Suppressor macrophage (primary cell): ENCODE results near the gene CLK3.
"Not testable (repeated sequence)": the region's sequence is repeated elsewhere in the genome, so short reads cannot be mapped to it uniquely, and the experiment has no call there.

Source experiments
- DNase-seq, 4 experiments: peaks; one replicate each; pipeline ENCODE4 v3.0.0-alpha.2; 2020 to 2022
- total RNA-seq, 17 experiments: gene quantifications; one replicate each; lab custom pipeline; 2026; ENCODE audit warnings: mixed read lengths in 6 of 17, inconsistent platforms in 3 of 17; lab: John Stamatoyannopoulos, UW

Gene CLK3
- total RNA-seq, result 30.4 to 70.2 (median 40.6) reads per million in 17 experiments

- DNase-seq, result peak; percentile 97 to 99 (median 98)
Measured at GRCh38 chr15:74615508-74616365, at the start of gene CLK3. Gene CLK3, plus strand, starts transcription at chr15:74615836. Its CDS starts 3,361 bp downstream, at chr15:74619197.

GRCh38 chr15:74568594-74568993, 47.0 kb upstream of the CLK3 start:
- no peak for DNase-seq

- DNase-seq, result no peak
Measured at GRCh38 chr15:74569731-74570070, 45.9 kb upstream of the CLK3 start.

- DNase-seq, result no peak
Measured at GRCh38 chr15:74571191-74571590, 44.4 kb upstream of the CLK3 start.

- DNase-seq, result no peak
Measured at GRCh38 chr15:74573987-74574386, 41.6 kb upstream of the CLK3 start.

- DNase-seq, result no peak
Measured at GRCh38 chr15:74578496-74578994, 37.1 kb upstream of the CLK3 start.

- DNase-seq, result no peak
Measured at GRCh38 chr15:74579001-74579400, 36.6 kb upstream of the CLK3 start.

- no peak for DNase-seq
Measured at GRCh38 chr15:74580538-74581350, 34.9 kb upstream of the CLK3 start.

GRCh38 chr15:74584204-74584603, 31.4 kb upstream of the CLK3 start:
- DNase-seq, result no peak

GRCh38 chr15:74584779-74585178, 30.9 kb upstream of the CLK3 start:
- no peak for DNase-seq

GRCh38 chr15:74585191-74585590, 30.4 kb upstream of the CLK3 start:
- no peak for DNase-seq

- DNase-seq, result no peak
Measured at GRCh38 chr15:74585857-74586256, 29.8 kb upstream of the CLK3 start.

- peak in 3 of 4 experiments; percentile 20 to 34 (median 21) for DNase-seq
Measured at GRCh38 chr15:74589826-74590225, 25.8 kb upstream of the CLK3 start.

GRCh38 chr15:74592222-74592621, 23.4 kb upstream of the CLK3 start:
- DNase-seq, result no peak

- DNase-seq, result no peak
Measured at GRCh38 chr15:74593122-74593521, 22.5 kb upstream of the CLK3 start.

GRCh38 chr15:74594455-74594854, 21.2 kb upstream of the CLK3 start:
- no peak for DNase-seq

GRCh38 chr15:74595271-74595670, 20.4 kb upstream of the CLK3 start:
- no peak for DNase-seq

GRCh38 chr15:74596736-74597135, 18.9 kb upstream of the CLK3 start:
- not testable (repeated sequence) for DNase-seq

- DNase-seq, result not testable (repeated sequence)
Measured at GRCh38 chr15:74597146-74597705, 18.4 kb upstream of the CLK3 start.

- peak; percentile 91 to 95 (median 94) for DNase-seq
Measured at GRCh38 chr15:74598126-74598842, 17.4 kb upstream of the CLK3 start.

GRCh38 chr15:74599156-74599555, 16.5 kb upstream of the CLK3 start:
- no peak for DNase-seq

GRCh38 chr15:74603026-74603788, 12.4 kb upstream of the CLK3 start:
- DNase-seq, result no peak
